Neuronal stem cell (in vitro differentiated cells): ENCODE results near the gene NR1H3.

ENCODE experiments used
- DNase-seq: peaks from one replicate; pipeline ENCODE4 v3.0.0-alpha.2; 2013; ENCODE audit warnings: low spot score
- H2AFZ ChIP-seq: one replicate; pipeline ENCODE4 v1.6.1; 2013; ENCODE audit warnings: mild to moderate bottlenecking, low read length, inconsistent platforms
- H2AK5ac ChIP-seq: 2 replicates; pipeline ENCODE4 v1.6.1; 2013; ENCODE audit warnings: low read depth, mild to moderate bottlenecking, inconsistent platforms, low read length, moderate library complexity, mixed read lengths
- H2BK120ac ChIP-seq: 2 replicates; pipeline ENCODE4 v1.6.1; 2013; ENCODE audit warnings: low read depth, mild to moderate bottlenecking, inconsistent platforms, low read length, moderate library complexity, mixed read lengths
- H2BK12ac ChIP-seq: one replicate; pipeline ENCODE4 v1.6.1; 2013; ENCODE audit warnings: low read length, inconsistent platforms
- H2BK15ac ChIP-seq: 2 replicates; pipeline ENCODE4 v1.6.1; 2013; ENCODE audit warnings: mild to moderate bottlenecking, low read length, inconsistent platforms, mixed read lengths
- H2BK5ac ChIP-seq: one replicate; pipeline ENCODE4 v1.6.1; 2013; ENCODE audit warnings: inconsistent platforms, mild to moderate bottlenecking, low read length, moderate library complexity
- H3K14ac ChIP-seq: one replicate; pipeline ENCODE4 v1.6.1; 2013; ENCODE audit warnings: low read length, inconsistent platforms
- H3K18ac ChIP-seq: 2 replicates; pipeline ENCODE4 v1.6.1; 2013; ENCODE audit warnings: low read length, inconsistent platforms
- H3K23ac ChIP-seq: 2 replicates; pipeline ENCODE4 v1.6.1; 2013; ENCODE audit warnings: low read depth, mild to moderate bottlenecking, mixed read lengths, low read length, inconsistent platforms; ENCODE audit not compliant: poor library complexity
- H3K27ac ChIP-seq: replicated peaks from 3 replicates; pipeline ENCODE4 v1.5.1; 2013; ENCODE audit warnings: low read length, inconsistent platforms
- H3K27me3 ChIP-seq, 3 experiments: 2 replicates each; pipeline ENCODE4 v1.6.1; 2013; ENCODE audit warnings: low read length in 3 of 3, mild to moderate bottlenecking in 2 of 3, inconsistent platforms in 1 of 3, low read depth in 1 of 3, mixed read lengths in 1 of 3, moderate library complexity in 1 of 3; ENCODE audit not compliant: control insufficient read depth in 3 of 3, insufficient read depth in 3 of 3
- H3K36me3 ChIP-seq, 2 donors: replicated peaks in 1 of 2; 2 replicates each; pipeline ENCODE4 v1.6.1; 2013; ENCODE audit warnings: low read length in 2 of 2; ENCODE audit not compliant: control insufficient read depth in 2 of 2, insufficient read depth in 2 of 2
- H3K4ac ChIP-seq: 2 replicates; pipeline ENCODE4 v1.6.1; 2013; ENCODE audit warnings: inconsistent platforms, mild to moderate bottlenecking, low read length, moderate library complexity
- H3K4me1 ChIP-seq, 2 donors: 1 replicate in 1 of 2; 2 replicates in 1 of 2; pipeline ENCODE4 v1.6.1; 2013; ENCODE audit warnings: low read length in 2 of 2, low read depth in 1 of 2; ENCODE audit not compliant: control insufficient read depth in 2 of 2, insufficient read depth in 1 of 2
- H3K4me2 ChIP-seq: one replicate; pipeline ENCODE4 v1.6.1; 2013; ENCODE audit warnings: mild to moderate bottlenecking, low read length, inconsistent platforms; ENCODE audit not compliant: insufficient read depth, poor library complexity, severe bottlenecking
- H3K4me3 ChIP-seq, 2 donors: 2 replicates each; pipeline ENCODE4 v1.5.1; 2013; ENCODE audit warnings: low read length in 2 of 2, mild to moderate bottlenecking in 2 of 2, inconsistent platforms in 1 of 2, moderate library complexity in 1 of 2
- H3K79me1 ChIP-seq: one replicate; pipeline ENCODE4 v1.6.1; 2013; ENCODE audit warnings: low read depth, mild to moderate bottlenecking, inconsistent platforms, low read length, moderate library complexity
- H3K9ac ChIP-seq: one replicate; pipeline ENCODE4 v1.6.1; 2013; ENCODE audit warnings: mild to moderate bottlenecking, low read depth, low read length, inconsistent platforms; ENCODE audit not compliant: poor library complexity
- H3K9me3 ChIP-seq, 2 donors: replicated peaks in 1 of 2; 2 replicates each; pipeline versions ENCODE3 to v1.6.1; 2013; ENCODE audit warnings: low read length in 2 of 2, mild to moderate bottlenecking in 2 of 2, inconsistent platforms in 1 of 2, low read depth in 1 of 2, mixed read lengths in 1 of 2, moderate library complexity in 1 of 2; ENCODE audit not compliant: control insufficient read depth in 2 of 2, insufficient read depth in 1 of 2
- H4K8ac ChIP-seq: one replicate; pipeline ENCODE4 v1.6.1; 2013; ENCODE audit warnings: low read depth, mild to moderate bottlenecking, inconsistent platforms, low read length, moderate library complexity
- H4K91ac ChIP-seq: one replicate; pipeline ENCODE4 v1.6.1; 2013; ENCODE audit warnings: low read length, low read depth, mild to moderate bottlenecking, inconsistent platforms; ENCODE audit not compliant: poor library complexity
- WGBS, 2 donors: extraction: QIAGEN DNeasy Blood & Tissue Kit; methylation state at CpG; one replicate each; pipeline ENCODE4 v1.1.7; 2013; ENCODE audit warnings: missing lambda C conversion rate in 2 of 2, mixed read lengths in 1 of 2; ENCODE audit not compliant: insufficient read length in 2 of 2, insufficient replicate concordance in 1 of 2; ENCODE audit errors: extremely low coverage in 2 of 2; 5-methylcytosine and 5-hydroxymethylcytosine counted together

The NR1H3 gene

GRCh38 chr11:47269829-47270305, 12.1 kb downstream of the NR1H3 start, which contains the start of gene MADD:
Gene MADD, plus strand, starts transcription at chr11:47270133.
- no peak within 1 kb of the TSS for H4K8ac ChIP-seq
- no peaks in the 10 kb centered on the region for H3K9me3 ChIP-seq
- peak within 1 kb of the TSS; percentile 59 for H3K4me2 ChIP-seq
- H3K4me3 ChIP-seq = peak within 1 kb of the TSS; percentile 61 to 97
- H2AK5ac ChIP-seq = no peak within 1 kb of the TSS
- peak within 1 kb of the TSS; percentile 88 for H3K9ac ChIP-seq
- peak; percentile 86 for DNase-seq
- no peak within 1 kb of the TSS for H3K14ac ChIP-seq
- H3K79me1 ChIP-seq = peaks cover 2% of the 10 kb centered on the region
- H2BK12ac ChIP-seq = no peak within 1 kb of the TSS
- H3K4ac ChIP-seq = no peak within 1 kb of the TSS
- H2BK15ac ChIP-seq = no peak within 1 kb of the TSS
- H3K36me3 ChIP-seq = peaks cover 4 to 12% of the 10 kb centered on the region in 2 donors
- peak within 1 kb of the TSS; percentile 95 for H2AFZ ChIP-seq
- H4K91ac ChIP-seq = no peak within 1 kb of the TSS
- H3K4me1 ChIP-seq = peaks cover 19 to 31% of the 10 kb centered on the region in 2 donors
- H3K18ac ChIP-seq = peak within 1 kb of the TSS; percentile 98
- no peaks in the 10 kb centered on the region for H3K27me3 ChIP-seq
- WGBS, 2 donors = no CpG with 5 or more reads among the region's 57 CpGs
- H2BK5ac ChIP-seq = peak within 1 kb of the TSS; percentile 48
- H3K27ac ChIP-seq = peak within 1 kb of the TSS; percentile 98
- H3K23ac ChIP-seq = peak within 1 kb of the TSS; percentile 59
- peak within 1 kb of the TSS; percentile 42 for H2BK120ac ChIP-seq

GRCh38 chr11:47270331-47271271, 12.8 kb downstream of the NR1H3 start:
- Histone ChIP-seq H3K4me2 (peak overlapping the region; percentile 59), H2AFZ (peak overlapping the region; percentile 95), H3K36me3 (peaks cover 5 to 19% of the 10 kb centered on the region in 2 donors), H2BK120ac (no peak overlapping the region), H3K4me3 (peak overlapping the region; percentile 61 to 97), H3K4me1 (peaks cover 19 to 31% of the 10 kb centered on the region in 2 donors), H2BK5ac (peak overlapping the region; percentile 48), H3K4ac (no peak overlapping the region), H2AK5ac (no peak overlapping the region), H4K91ac (no peak overlapping the region), H3K27ac (peak overlapping the region; percentile 98), H2BK15ac (no peak overlapping the region), H3K23ac (no peak overlapping the region), H2BK12ac (no peak overlapping the region), H3K79me1 (peaks cover 2% of the 10 kb centered on the region), H3K9ac (peak overlapping the region; percentile 88), H3K14ac (no peak overlapping the region), H3K27me3 (no peaks in the 10 kb centered on the region), H4K8ac (no peak overlapping the region), H3K18ac (no peak overlapping the region), H3K9me3 (no peaks in the 10 kb centered on the region)
- WGBS, 2 donors = no CpG with 5 or more reads among the region's 34 CpGs
- no peak for DNase-seq

GRCh38 chr11:47271328-47271727, 13.5 kb downstream of the NR1H3 start:
- no peaks in the 10 kb centered on the region for H3K9me3 ChIP-seq
- no peak overlapping the region for H3K9ac ChIP-seq
- no peak overlapping the region for H3K14ac ChIP-seq
- H3K4me3 ChIP-seq = peak overlapping the region in 1 of 2 donors; percentile 61
- H2BK12ac ChIP-seq = no peak overlapping the region
- H2AK5ac ChIP-seq = no peak overlapping the region
- H2BK120ac ChIP-seq = no peak overlapping the region
- H3K4ac ChIP-seq = no peak overlapping the region
- no peak overlapping the region for H3K4me2 ChIP-seq
- H3K36me3 ChIP-seq = peaks cover 12 to 26% of the 10 kb centered on the region in 2 donors
- H3K27ac ChIP-seq = no peak overlapping the region
- H3K18ac ChIP-seq = no peak overlapping the region
- no peak overlapping the region for H2BK15ac ChIP-seq
- WGBS, 2 donors = no CpG with 5 or more reads among the region's 4 CpGs
- peaks cover 2% of the 10 kb centered on the region for H3K79me1 ChIP-seq
- no peak overlapping the region for H3K23ac ChIP-seq
- H4K8ac ChIP-seq = no peak overlapping the region
- H2BK5ac ChIP-seq = no peak overlapping the region
- peaks cover 19 to 31% of the 10 kb centered on the region in 2 donors for H3K4me1 ChIP-seq
- H3K27me3 ChIP-seq = no peaks in the 10 kb centered on the region
- H2AFZ ChIP-seq = no peak overlapping the region
- no peak for DNase-seq
- no peak overlapping the region for H4K91ac ChIP-seq
